CD14-positive monocyte (primary cell): ENCODE measurements around the gene SSBP3. TPM values are rescaled to one million over a fixed set of nuclear protein-coding genes. Genes with fewer than 3 reads are reported as not detected.

Source experiments
- DNase-seq, 3 donors: peaks; one replicate each; pipeline ENCODE4 v3.0.0-alpha.2; 2011 to 2022
- H2AFZ ChIP-seq: 2 replicates; pipeline ENCODE4 v1.6.0; 2012; ENCODE audit warnings: mild to moderate bottlenecking, low read depth, low read length, inconsistent platforms; ENCODE audit not compliant: insufficient read depth, poor library complexity, severe bottlenecking
- H3K27ac ChIP-seq, 2 donors: 1 replicate in 1 of 2; 2 replicates in 1 of 2; pipeline ENCODE4 v1.5.1; 2012 to 2013; ENCODE audit warnings: low read length in 2 of 2, control low read depth in 1 of 2, inconsistent platforms in 1 of 2, low read depth in 1 of 2, mild to moderate bottlenecking in 1 of 2
- H3K27me3 ChIP-seq, 2 donors: one replicate each; pipeline versions ENCODE4 v1.6.0 to v1.6.1; 2011 to 2013; ENCODE audit warnings: low read length in 2 of 2; ENCODE audit not compliant: control insufficient read depth in 2 of 2, insufficient read depth in 2 of 2
- H3K36me3 ChIP-seq, 2 donors: replicated peaks in 1 of 2; 1 replicate in 1 of 2; 2 replicates in 1 of 2; pipeline versions ENCODE4 v1.5.1 to v1.6.1; 2012 to 2013; ENCODE audit warnings: low read length in 2 of 2, control low read depth in 1 of 2, inconsistent platforms in 1 of 2, mild to moderate bottlenecking in 1 of 2; ENCODE audit not compliant: insufficient read depth in 2 of 2, control insufficient read depth in 1 of 2
- H3K4me1 ChIP-seq, 2 donors: 1 replicate in 1 of 2; 2 replicates in 1 of 2; pipeline versions ENCODE4 v1.5.1 to v1.6.1; 2012 to 2013; ENCODE audit warnings: low read length in 2 of 2, control low read depth in 1 of 2, inconsistent platforms in 1 of 2, mild to moderate bottlenecking in 1 of 2, moderate library complexity in 1 of 2; ENCODE audit not compliant: insufficient read depth in 2 of 2, control insufficient read depth in 1 of 2
- H3K4me2 ChIP-seq: replicated peaks from 2 replicates; pipeline ENCODE3; 2012; ENCODE audit warnings: low read length, moderate library complexity, mild to moderate bottlenecking; ENCODE audit not compliant: poor library complexity, severe bottlenecking; ENCODE audit errors: extremely low read depth
- H3K4me3 ChIP-seq, 3 experiments: fragments of 200-600 bp in 1 of 3; sonication (generic) in 1 of 3; replicated peaks in 1 of 3; 1 replicate in 2 of 3; 2 replicates in 1 of 3; pipeline ENCODE4 v1.5.1; 2011 to 2013; ENCODE audit warnings: low read length in 3 of 3, mild to moderate bottlenecking in 3 of 3, control low read depth in 2 of 3, low read depth in 2 of 3, inconsistent platforms in 1 of 3, moderate library complexity in 1 of 3
- H3K79me2 ChIP-seq: 2 replicates; pipeline ENCODE4 v1.6.0; 2012; ENCODE audit warnings: mild to moderate bottlenecking, control low read depth, inconsistent platforms, low read length, moderate library complexity; ENCODE audit not compliant: insufficient read depth
- H3K9ac ChIP-seq: 2 replicates; pipeline ENCODE4 v1.6.0; 2017; ENCODE audit warnings: low read length, mild to moderate bottlenecking; ENCODE audit not compliant: insufficient read depth, poor library complexity, severe bottlenecking
- H3K9me3 ChIP-seq, 2 donors: replicated peaks in 1 of 2; 1 replicate in 1 of 2; 2 replicates in 1 of 2; pipeline versions ENCODE4 v1.5.1 to v1.6.1; 2012 to 2013; ENCODE audit warnings: low read length in 2 of 2, control low read depth in 1 of 2; ENCODE audit not compliant: control insufficient read depth in 1 of 2, insufficient read depth in 1 of 2
- H4K20me1 ChIP-seq: 2 replicates; pipeline ENCODE4 v1.6.0; 2012; ENCODE audit warnings: mild to moderate bottlenecking, low read length, control low read depth, moderate library complexity; ENCODE audit not compliant: insufficient read depth
- H3K27ac Mint-ChIP-seq, 7 donors: one replicate each; pipeline ENCODE4 v1.8.0; 2020; ENCODE audit warnings: mild to moderate bottlenecking in 7 of 7, mixed read lengths in 7 of 7, moderate library complexity in 6 of 7, inconsistent platforms in 2 of 7
- H3K27me3 Mint-ChIP-seq, 3 donors: one replicate each; pipeline ENCODE4 v1.8.0; 2021 to 2022; ENCODE audit warnings: low read depth in 3 of 3, mild to moderate bottlenecking in 3 of 3, mixed read lengths in 3 of 3, moderate library complexity in 3 of 3, inconsistent platforms in 1 of 3
- H3K36me3 Mint-ChIP-seq, 2 donors: one replicate each; pipeline ENCODE4 v1.8.0; 2020; ENCODE audit warnings: mixed read lengths in 2 of 2, inconsistent platforms in 1 of 2, mild to moderate bottlenecking in 1 of 2
- H3K4me1 Mint-ChIP-seq: one replicate; pipeline ENCODE4 v1.8.0; 2020; ENCODE audit warnings: mild to moderate bottlenecking, mixed read lengths
- H3K4me3 Mint-ChIP-seq, 2 donors: one replicate each; pipeline ENCODE4 v1.8.0; 2020; ENCODE audit warnings: mild to moderate bottlenecking in 2 of 2, mixed read lengths in 2 of 2, moderate library complexity in 1 of 2
- H3K9me3 Mint-ChIP-seq, 7 donors: one replicate each; pipeline ENCODE4 v1.8.0; 2020 to 2022; ENCODE audit warnings: mixed read lengths in 7 of 7, mild to moderate bottlenecking in 6 of 7, moderate library complexity in 6 of 7, inconsistent platforms in 2 of 7
- WGBS: methylation state at CpG from one replicate; pipeline ENCODE4 v1.1.5; 2013; ENCODE audit warnings: missing lambda C conversion rate; ENCODE audit not compliant: insufficient coverage; 5-methylcytosine and 5-hydroxymethylcytosine counted together
- intact Hi-C, 2 donors: fragments of 100-400 bp; cut with micrococcal nuclease; formaldehyde crosslinking; loops; one replicate each; pipeline versions ENCODE4 v1.15.0 to v1.15.1; 2023
- polyA plus RNA-seq, 3 donors: library from polyadenylated mRNA; depleted of rRNA in 1 of 3; unstranded in 2 of 3; stranded (reverse) in 1 of 3; fragments of 300-500 nt in 2 of 3; fragments of >200 nt in 1 of 3; fragmentation: Illumina TruSeq in 2 of 3; gene quantifications; 1 replicate in 2 of 3; 2 replicates in 1 of 3; pipeline ENCODE4 v1.2.3, GENCODE V29; 2012 to 2021
- TF ChIP-seq, protein P1 (sequence below): fragments of 200-600 bp; IDR thresholded peaks from one replicate; pipeline ENCODE4 v1.8.0; 2022; ENCODE audit warnings: antibody characterized with exemption, mild to moderate bottlenecking

SSBP3 gene
- polyA plus RNA-seq, 3 donors = 4.1 to 30.7 (median 4.3) TPM

DNA sequence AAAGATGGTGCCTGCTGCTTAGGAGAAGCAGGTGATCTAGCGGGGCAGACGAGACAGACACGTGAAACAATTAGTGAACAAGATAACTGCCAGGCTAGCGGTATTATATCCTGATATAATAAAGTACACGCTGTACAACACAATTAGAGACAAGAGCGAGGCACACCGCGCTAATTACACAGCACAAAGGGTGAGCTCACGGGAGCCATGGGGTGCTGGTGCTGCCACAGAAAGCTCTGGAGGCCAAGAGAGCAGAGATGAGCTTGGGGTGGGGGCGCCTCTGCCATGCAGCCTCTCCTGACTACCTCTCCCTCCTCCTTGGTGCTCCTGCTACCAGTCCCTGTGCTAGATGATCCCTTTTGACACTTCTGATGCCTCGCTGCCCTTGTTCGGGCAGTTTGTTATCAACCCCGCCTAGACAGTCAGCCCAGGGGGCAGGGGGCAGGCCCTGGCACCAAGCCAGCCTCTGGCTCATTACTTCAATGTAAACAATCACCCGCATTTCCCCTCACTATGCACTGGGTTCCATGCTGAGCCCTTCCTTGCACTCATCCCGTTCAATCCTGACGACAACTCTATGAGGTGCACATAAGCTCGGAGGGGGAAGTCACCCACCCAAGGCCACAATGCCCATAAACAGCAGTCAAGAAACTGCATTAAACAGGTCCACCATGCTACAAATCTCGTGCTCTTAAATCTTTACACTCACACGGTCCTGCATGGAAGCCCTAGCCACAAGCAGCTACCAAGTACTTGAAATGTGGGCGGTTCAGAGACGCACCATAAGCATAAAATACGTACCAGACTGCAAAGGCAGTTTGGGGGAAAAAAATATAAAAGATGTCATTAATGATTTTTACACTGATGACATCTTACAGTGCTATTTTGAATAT is 103.0 kb downstream of the SSBP3 start:
- H3K27ac ChIP-seq = no peak overlapping the region
- Mint-ChIP-seq H3K4me3 (no peak overlapping the region), H3K9me3 (no peaks in the 10 kb centered on the region), H3K36me3 (peaks cover 0 to 2% of the 10 kb centered on the region in 2 donors), H3K4me1 (peaks cover 8% of the 10 kb centered on the region), H3K27ac (no peak overlapping the region), H3K27me3 (no peaks in the 10 kb centered on the region)
- H3K9ac ChIP-seq = no peak overlapping the region
- H3K27me3 ChIP-seq = no peaks in the 10 kb centered on the region
- no peak for DNase-seq
- H3K4me1 ChIP-seq = no peaks in the 10 kb centered on the region
- H3K4me2 ChIP-seq = no peak overlapping the region
- no peak overlapping the region for H3K4me3 ChIP-seq
- no peaks in the 10 kb centered on the region for H3K36me3 ChIP-seq
- intact Hi-C loops = no loop called here
- H4K20me1 ChIP-seq = peaks cover 84% of the 10 kb centered on the region
- WGBS = 96% methylated on average over 15 of the region's 22 CpGs
- H3K79me2 ChIP-seq = no peaks in the 10 kb centered on the region
- TF ChIP-seq, protein P1, sequence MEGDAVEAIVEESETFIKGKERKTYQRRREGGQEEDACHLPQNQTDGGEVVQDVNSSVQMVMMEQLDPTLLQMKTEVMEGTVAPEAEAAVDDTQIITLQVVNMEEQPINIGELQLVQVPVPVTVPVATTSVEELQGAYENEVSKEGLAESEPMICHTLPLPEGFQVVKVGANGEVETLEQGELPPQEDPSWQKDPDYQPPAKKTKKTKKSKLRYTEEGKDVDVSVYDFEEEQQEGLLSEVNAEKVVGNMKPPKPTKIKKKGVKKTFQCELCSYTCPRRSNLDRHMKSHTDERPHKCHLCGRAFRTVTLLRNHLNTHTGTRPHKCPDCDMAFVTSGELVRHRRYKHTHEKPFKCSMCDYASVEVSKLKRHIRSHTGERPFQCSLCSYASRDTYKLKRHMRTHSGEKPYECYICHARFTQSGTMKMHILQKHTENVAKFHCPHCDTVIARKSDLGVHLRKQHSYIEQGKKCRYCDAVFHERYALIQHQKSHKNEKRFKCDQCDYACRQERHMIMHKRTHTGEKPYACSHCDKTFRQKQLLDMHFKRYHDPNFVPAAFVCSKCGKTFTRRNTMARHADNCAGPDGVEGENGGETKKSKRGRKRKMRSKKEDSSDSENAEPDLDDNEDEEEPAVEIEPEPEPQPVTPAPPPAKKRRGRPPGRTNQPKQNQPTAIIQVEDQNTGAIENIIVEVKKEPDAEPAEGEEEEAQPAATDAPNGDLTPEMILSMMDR = no peak
- no peak overlapping the region for H2AFZ ChIP-seq
- H3K9me3 ChIP-seq = no peaks in the 10 kb centered on the region

DNA sequence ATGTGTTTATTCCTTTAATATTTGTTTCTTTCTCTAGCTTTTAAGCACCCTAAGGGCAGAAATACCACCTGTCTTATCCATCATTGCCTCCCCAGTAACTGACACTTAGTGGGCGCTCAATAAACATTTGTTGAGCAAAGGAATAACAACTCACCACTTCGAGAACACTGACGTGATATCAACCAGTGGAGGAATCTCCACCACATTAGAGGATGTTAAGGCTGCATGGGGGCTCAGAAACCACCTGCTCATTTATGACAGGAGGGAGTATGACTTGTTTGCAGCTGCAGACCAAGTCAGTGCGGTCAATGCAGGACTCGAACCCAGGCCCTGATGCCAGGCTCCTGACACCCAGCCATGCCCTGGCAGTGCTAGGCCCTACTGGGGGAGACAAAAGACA is 103.6 kb downstream of the SSBP3 start:
- no peak for DNase-seq
- no peaks in the 10 kb centered on the region for H3K79me2 ChIP-seq
- no peak overlapping the region for H2AFZ ChIP-seq
- H3K4me3 ChIP-seq = no peak overlapping the region
- peaks cover 0 to 2% of the 10 kb centered on the region in 2 donors for H3K36me3 Mint-ChIP-seq
- intact Hi-C loops = no loop called here
- H3K4me1 Mint-ChIP-seq = peaks cover 10% of the 10 kb centered on the region
- no peaks in the 10 kb centered on the region for H3K27me3 Mint-ChIP-seq
- 100% methylated on average over 3 of the region's 5 CpGs for WGBS
- H3K9me3 ChIP-seq = no peaks in the 10 kb centered on the region
- no peak overlapping the region for H3K27ac Mint-ChIP-seq
- no peaks in the 10 kb centered on the region for H3K27me3 ChIP-seq
- H3K9ac ChIP-seq = no peak overlapping the region
- TF ChIP-seq, protein P1 = no peak
- H4K20me1 ChIP-seq = peaks cover 89% of the 10 kb centered on the region
- no peak overlapping the region for H3K27ac ChIP-seq
- no peak overlapping the region for H3K4me3 Mint-ChIP-seq
- H3K9me3 Mint-ChIP-seq = no peaks in the 10 kb centered on the region
- H3K36me3 ChIP-seq = no peaks in the 10 kb centered on the region
- no peaks in the 10 kb centered on the region for H3K4me1 ChIP-seq
- no peak overlapping the region for H3K4me2 ChIP-seq
